ENCODE measurements around the gene ZMYND19. TPM values are rescaled to one million over a fixed set of nuclear protein-coding genes. Genes with fewer than 3 reads are reported as not detected.
"Not testable (repeated sequence)": the region's sequence is repeated elsewhere in the genome, so short reads cannot be mapped to it uniquely, and the experiment has no call there.

ZMYND19 gene
- total RNA-seq, 1 donor from 2014 or later: 15.6 TPM

DNA sequence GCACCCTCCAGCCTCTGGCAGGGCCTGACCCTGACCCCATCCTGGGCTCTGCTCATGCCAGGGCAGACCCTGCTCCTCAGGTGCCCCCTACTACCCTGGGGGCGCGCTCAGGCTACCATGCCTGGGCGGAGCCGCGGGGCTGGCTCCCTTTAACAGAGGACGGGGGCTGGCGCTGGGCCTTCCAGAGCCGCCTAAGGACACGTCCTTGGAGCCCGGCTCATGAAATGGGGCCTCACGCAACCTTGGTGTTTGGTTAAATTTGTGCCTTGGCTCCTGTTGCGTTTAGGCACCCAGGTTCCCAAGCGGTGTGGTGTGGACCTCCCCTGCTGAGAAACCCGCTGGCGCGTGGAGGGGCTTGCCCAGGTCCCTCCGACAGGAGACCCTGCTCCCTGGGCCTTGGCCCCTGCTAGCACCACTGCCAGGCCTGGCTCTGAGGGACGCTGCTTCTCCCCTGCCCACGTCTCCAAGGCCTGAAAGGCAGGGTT lies 25.1 kb upstream of the ZMYND19 start:
- DNase-seq (ENCODE audit: low spot score): no peak
- ATAC-seq: no peak
- intact Hi-C loops (cut with DNase I): no loop called here

DNA sequence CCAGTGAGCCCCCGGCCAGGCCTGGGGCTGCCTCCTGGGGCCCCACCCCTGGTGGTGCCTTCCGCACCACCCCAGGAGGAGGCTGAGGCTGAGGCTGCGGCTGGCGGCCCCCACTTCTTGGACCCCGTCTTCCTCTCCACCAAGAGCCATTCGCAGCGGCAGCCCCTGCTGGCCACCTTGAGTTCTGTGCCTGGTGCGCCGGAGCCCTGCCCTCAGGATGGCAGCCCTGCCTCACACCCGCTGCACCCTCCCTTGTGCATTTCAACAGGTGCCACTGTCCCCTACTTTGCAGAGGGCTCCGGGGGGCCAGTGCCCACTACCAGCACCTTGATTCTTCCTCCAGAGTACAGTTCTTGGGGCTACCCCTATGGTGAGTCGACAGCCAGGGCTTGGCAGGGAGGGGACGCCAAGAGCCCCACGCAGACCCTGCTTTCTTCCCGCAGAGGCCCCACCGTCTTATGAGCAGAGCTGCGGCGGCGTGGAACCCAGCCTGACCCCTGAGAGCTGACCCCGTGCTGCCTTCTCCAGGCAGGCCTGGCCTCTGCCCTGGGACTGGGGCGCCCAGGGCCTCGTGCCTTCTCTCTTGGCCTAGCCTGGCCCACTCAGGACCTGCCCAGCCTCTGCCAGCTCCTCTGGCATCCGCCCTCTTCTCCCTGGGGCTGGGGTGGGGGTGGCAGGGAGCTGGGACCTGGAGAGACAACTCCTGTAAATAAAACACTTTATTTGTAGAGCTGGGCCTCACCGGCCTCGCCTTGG lies 24.5 kb upstream of the ZMYND19 start:
- intact Hi-C loops (cut with DNase I): no loop called here
- DNase-seq (ENCODE audit: low spot score) (no peak), ATAC-seq (no peak)

DNA sequence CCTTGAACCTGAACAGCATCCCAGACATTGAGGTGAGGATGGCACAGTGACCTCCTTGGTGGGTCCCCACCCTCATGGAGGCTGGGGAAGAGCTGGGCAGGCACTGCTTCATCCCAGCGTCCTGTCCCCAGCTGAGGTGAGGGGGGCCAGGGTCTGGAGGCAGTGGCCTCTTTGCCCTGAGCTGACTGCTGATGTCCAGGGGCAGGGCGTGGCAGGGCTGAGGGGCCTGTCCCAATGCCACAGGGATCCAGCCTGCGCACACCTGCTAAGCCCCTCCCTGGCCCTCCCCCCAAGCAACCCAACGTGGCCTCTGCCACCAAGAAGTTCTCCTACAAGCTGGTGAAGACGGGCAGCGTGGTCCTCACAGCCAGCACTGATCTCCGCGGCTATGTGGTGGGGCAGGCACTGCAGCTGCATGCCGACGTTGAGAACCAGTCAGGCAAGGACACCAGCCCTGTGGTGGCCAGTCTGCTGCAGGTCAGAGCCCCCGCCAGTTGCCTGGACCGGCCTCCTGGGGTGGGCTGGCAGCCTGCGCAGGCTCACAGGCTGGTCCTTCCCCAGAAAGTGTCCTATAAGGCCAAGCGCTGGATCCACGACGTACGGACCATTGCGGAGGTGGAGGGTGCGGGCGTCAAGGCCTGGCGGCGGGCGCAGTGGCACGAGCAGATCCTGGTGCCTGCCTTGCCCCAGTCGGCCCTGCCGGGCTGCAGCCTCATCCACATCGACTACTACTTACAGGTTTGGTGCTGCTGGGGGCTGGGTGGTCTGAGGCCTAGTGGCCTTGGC lies 23.6 kb upstream of the ZMYND19 start:
- intact Hi-C loops (cut with DNase I): no loop called here
- DNase-seq (ENCODE audit: low spot score) (no peak), ATAC-seq (no peak)

DNA sequence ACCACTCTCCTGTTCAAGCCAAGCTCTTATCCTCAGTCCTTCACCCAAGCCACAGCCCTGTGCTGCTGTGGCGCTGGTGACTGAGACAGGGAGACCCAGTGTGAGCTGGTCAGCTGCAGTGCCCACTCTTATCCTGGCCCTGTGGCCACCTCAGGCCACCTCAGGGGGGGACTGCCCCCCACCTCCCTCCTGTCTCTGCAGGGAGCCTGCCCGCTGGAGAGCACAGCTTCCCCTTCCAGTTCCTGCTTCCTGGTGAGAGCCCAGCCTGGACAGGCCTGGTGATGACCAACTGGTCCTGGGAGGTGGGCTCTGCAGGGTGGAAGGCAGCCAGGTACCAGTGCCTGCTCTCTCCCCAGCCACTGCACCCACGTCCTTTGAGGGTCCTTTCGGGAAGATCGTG lies 22.9 kb upstream of the ZMYND19 start:
- intact Hi-C loops (cut with DNase I): no loop called here
- DNase-seq (ENCODE audit: low spot score) (no peak), ATAC-seq (no peak)

DNA sequence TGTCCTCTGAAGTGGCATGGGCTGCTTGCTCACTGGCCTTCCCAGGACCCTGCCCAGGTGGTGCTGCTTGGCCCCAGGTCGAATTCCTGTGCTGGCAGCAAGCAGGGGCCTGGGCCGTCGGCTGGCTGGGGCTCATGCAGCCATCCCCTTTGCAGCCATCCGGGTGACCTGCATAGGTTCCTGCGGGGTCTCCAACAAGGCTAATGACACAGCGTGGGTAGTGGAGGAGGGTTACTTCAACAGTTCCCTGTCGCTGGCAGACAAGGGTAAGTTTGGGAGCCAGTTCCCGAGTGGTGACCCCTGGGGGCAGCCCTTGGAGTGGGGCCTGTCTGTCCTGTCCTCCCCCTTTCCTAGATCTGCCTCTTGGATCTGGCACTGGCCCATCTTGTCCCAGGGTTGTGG lies 22.4 kb upstream of the ZMYND19 start:
- DNase-seq (ENCODE audit: low spot score) (no peak), ATAC-seq (peak; percentile 4)
- intact Hi-C loops (cut with DNase I): no loop called here

DNA sequence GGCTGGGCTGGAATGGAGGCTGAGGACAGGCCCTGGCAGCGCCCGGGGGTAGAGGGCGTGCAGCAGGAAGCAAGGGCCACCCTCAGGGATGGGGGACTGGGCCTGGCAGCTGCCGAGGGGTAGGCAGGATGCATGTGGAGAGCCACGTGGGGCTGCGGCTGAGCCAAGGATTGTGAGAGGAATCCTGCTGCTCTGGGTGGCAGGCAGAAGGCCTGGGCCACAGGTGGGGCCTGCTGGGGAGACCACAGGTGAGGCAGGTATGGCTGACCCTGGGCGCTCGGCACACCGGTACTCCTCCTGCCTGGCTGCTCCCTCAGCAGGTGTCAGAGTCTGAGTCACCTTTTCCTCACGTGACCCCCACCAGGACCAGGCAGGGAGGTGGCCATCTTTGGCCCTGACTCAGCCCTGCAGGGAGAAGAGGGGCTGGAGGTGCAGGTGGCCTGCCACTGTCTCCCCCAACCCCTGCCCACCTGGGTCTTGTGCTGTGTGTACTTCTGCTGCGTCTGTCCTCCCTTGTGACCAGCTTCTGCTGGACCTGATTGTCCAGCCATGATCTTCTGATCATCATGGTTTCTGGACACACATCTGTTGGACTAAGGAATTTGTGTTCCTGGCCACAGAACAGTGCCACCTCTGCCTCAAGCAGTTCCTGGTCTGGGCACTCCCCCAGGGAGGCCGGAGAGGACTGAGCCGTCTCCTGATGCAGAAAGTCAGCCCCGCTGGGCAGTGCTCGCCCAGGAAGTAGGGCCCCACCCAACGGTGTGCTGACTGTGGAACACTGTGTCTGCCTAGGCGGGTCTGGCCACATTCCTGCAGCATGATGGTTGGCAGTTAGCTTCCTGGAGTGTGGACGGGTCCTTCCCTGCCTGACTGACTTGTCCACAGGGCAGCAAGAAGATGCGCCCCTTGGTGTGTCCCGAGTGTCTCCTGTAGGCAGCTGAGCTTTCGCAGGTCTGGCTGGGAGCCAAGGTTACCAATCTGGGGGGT lies 21.6 kb upstream of the ZMYND19 start:
- intact Hi-C loops (cut with DNase I): no loop called here
- DNase-seq (ENCODE audit: low spot score) (no peak), ATAC-seq (peak; percentile 64)

DNA sequence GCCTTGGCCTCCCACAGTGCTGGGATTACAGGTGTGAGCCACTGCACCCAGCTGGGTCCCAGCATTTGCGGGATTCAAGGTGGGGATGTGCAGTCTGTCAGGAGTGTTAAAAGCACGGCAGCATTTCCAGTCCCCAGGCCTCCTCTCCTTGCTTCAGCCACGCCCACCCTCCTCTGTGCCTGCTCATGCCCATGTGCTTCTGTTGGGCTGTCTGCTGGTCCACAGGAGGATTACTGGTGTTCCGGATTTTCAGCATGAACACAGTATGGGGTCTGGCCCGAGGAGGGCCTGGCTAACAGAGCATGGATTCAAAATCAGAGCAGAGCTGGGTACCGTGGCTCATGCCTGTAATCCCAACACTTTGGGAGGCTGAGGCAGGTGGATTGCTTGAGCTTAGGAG lies 20.6 kb upstream of the ZMYND19 start:
- ATAC-seq (no peak), DNase-seq (ENCODE audit: low spot score) (no peak)
- intact Hi-C loops (cut with DNase I): no loop called here

DNA sequence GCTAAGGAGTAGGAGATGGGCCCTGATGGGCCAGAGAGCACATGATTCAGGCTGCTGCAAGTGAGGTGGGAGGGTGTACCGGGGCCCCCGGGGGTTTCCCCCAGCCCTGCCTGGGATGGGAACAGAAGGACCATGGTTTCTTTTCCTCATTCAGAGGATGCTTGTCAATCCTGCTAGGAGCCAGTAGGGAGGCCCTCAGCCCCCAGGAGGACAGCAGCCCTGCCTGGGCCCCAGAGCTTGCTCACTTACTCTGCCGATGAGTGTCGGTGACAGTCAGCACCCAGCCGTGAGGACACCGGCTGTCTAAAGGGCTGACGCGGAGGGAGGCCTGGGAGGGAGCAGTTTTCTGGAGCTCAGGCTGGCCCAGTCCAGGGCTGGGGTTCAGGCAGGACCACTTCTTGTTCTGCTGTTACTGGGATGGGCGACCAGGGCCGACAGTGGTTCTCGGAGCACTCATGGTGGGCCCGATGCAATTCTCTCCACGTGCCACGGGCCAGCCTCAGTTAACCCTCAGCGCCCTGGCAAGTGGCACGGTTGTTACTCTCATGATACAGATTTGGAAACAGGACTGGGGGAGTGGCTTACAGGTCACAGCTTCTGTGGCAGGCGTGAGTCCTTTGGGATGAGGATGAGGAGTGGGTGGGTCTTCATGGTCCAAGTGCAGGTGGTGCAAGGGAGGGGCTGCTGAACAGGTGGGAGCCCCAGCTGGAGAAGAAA lies 17.0 kb upstream of the ZMYND19 start:
- intact Hi-C loops (cut with DNase I): no loop called here
- DNase-seq (ENCODE audit: low spot score) (no peak), ATAC-seq (no peak)

DNA sequence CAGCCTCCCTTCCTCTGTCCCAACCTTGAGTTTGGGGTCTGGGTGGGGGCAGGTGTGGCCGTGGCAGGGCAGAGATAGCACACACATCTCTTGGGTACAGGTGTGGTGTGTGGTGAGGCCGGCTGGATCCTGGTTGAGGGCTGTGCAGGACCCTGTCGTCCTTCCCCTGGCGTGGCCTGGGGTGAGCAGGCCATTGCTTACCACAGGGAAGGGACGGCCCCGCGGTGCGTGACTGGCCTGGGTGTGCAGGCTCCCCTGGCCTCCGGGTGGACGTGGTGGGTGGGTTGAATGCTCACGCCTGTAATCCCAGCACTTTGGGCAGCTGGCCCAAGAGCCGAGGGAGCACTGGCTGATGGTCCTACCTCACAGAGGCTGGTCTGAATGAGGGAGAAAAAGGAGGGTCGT lies 16.4 kb upstream of the ZMYND19 start:
- no peak for DNase-seq (ENCODE audit: low spot score)
- no peak for ATAC-seq
- intact Hi-C loops (cut with DNase I): loop anchor here (1.0 kb wide), 1 partner anchor 23 kb away; no protein-coding TSS in a partner anchor

DNA sequence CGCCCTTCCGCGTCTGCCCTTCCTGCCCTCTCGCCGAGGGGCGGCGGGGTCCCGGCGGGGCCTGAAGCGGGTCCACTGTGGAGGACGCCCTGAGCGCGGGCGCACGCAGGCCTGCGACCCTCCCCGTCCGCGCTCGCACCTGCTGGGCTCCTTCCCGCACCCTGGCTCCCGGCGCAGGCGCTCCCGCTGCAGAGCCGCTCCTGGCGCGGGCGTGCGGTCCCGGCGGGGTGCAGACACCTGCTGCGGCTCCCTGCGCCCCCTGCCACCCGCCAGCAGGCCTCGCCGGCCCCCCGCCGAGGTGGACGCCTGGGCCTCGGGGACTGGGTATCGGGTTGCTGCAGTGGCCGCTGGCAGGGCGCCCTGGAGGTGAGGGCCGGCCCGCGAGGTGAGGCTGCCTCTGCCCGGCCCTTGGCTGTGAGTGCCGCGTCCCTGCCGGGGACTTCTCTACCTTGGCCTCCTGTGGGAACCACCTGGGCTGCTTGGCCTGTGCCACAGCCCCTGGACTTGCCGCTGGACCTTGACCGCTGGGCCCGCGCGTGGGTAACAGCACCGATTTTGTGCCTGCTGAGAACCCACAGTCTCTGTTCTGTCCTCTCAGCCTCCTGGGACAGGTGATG lies 15.8 kb upstream of the ZMYND19 start:
- ATAC-seq (no peak), DNase-seq (ENCODE audit: low spot score) (no peak)
- intact Hi-C loops (cut with DNase I): loop anchor here (1.0 kb wide), 1 partner anchor 23 kb away; no protein-coding TSS in a partner anchor

DNA sequence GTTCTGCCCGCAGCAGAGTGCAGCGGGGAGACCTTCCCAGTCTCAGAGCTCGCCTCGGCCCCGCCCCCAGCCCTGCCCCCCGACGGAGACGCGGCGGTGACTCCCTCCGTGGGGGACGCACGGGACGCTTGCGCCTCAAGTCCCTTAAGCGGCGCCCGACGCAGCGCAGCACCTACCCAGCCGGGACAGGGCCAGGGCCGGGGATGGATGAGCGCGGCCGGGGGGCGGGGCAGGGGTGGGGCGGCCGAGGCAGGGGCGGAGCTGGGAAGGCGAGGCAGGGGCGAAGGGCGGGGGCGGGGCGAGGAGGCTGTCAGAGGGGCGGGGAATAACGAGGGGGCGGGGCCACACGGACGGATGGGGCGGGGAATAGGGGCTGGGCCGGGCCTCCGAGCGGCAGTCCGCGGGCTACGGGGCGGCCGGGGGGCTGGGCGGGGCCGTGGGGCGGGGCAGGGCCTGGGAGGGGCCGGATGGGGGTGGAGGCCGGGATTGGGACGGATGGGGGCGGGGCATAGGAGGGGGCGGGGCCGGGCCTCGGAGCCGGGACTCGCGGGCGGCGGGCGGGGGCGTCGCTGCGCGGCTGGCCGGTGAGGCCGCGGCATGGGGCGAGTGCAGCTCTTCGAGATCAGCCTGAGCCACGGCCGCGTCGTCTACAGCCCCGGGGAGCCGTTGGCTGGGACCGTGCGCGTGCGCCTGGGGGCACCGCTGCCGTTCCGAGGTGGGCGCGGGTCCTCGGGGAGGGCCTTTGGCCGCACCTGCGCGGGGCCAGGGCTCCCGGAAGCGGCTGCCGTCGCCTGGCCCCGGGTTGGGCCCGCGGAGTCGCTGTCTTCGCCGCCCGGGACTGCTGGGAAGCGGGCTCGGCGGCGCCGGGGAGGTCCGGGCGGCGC lies 15.1 kb upstream of the ZMYND19 start, which contains the start of gene ARRDC1:
TSS of gene ARRDC1 (plus strand) at position 566 of the 884 bp plus-strand sequence. CDS start at position 598, 32 bp downstream.
- ATAC-seq: peak; percentile 89
- intact Hi-C loops (cut with DNase I): loop anchor here (1.0 kb wide), 1 partner anchor 24 kb away; no protein-coding TSS in a partner anchor
- DNase-seq (ENCODE audit: low spot score): peak; percentile 95

DNA sequence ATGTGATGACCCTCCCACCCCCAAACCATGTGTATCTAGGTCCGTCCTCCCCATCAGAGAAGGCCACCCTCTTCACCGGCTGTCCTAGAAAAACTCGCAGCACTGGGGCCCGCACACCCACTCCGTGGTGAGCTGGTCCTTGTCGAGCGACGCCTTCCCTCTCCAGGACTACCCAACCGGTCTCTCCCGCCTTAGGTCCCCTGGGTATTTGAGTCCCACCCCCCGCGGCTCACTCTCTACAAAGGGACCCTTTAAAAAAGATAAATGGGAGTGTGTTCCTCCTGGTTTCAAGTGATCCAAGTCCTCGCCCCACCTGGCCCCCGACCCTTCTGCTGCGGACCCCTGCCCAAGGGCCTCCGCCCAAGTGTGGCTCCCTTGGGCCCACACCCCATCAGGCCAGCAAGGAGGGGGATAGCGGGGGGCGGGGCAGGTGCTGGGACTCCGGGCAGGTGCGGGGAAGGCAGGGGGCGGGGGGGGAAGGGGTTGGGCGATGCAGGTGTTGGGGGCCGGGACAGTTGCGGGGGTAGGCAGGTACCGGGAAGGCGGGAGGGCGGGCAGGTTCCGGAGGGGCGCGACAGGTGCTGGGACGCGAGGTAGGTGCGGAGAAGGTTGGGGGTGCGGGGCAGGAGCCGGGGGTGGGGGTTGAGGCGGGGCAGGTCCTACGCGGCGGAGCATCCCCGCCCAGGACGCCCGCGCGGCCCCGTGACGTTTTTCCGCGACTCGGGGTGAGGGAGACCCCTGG lies 14.2 kb upstream of the ZMYND19 start:
- no peak for DNase-seq (ENCODE audit: low spot score)
- peak; percentile 15 for ATAC-seq
- intact Hi-C loops (cut with DNase I): no loop called here

DNA sequence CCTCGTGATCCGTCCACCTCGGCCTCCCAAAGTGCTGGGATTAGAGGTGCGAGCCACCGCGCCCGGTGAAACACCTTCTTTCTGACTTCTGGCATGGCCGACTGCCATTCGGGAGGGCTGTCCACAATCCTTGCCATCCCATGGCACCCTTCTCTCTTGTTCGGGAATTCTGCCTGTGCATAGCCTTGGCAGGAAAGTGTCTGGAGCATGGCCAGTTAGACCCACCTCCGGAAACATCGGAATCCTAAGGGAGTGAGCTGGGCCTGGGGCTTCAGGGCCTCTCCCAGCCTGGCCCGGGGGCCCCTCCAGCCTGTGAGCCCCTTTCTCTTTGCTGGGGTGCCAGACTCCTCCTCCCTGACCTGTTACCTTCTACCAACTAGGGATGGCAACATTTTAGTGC lies 13.6 kb upstream of the ZMYND19 start:
- no peak for ATAC-seq
- DNase-seq (ENCODE audit: low spot score): no peak
- intact Hi-C loops (cut with DNase I): no loop called here

DNA sequence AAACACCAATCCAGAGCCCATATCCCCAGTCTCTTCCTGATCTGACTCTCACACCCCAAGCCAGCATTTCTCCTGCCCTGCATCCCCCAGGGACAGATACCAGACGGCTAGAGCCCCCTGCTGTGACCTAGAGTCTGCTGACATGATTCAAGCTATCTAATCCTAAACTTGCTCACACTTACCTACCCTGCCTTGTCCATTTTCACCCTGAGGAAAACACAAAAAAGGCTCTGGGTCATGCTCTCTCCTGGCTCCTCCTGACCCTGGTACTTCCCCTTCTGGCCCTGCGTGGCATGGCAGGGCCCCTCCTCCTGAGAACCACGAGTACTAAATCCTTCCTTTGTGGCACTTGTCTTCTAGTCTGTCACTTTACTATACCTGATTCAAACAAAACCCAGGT lies 12.3 kb upstream of the ZMYND19 start:
- intact Hi-C loops (cut with DNase I): no loop called here
- ATAC-seq: no peak
- no peak for DNase-seq (ENCODE audit: low spot score)

DNA sequence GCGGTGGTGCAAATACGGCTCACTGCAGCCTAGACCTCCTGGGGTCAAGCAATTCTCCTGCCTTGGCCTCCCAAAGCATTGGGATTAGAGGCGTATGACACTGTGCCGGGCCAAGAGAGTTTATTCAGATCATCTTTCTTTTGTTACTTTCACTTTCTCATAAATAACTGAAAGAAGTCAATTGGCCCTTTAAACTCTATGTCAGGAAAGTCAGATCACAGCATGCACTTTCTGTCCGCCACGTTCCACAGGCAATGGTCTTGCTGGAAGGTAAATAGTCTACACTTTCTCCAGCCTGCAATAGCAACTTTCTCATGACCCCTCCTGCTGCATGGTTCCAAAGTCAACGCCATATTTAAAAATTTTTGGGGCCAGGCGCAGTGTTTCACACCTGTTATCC lies 8.6 kb upstream of the ZMYND19 start:
- intact Hi-C loops (cut with DNase I): no loop called here

DNA sequence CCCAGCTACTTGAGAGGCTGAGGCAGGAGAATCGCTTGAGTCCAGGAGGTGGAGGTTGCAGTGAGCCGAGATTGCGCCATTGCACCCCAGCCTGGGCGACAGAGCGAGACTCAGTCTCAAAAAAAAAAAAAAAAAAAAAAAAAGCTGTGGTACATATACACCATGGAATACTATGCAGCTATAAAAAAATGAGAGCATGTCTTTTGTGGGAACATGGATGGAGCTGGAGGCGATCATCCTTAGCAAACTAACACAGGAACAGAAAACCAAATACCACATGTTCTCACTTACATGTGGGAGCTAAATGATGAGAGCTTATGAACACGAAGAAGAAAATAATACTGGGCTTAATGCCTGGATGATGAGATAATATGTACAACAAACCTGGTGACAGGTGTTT lies 6.3 kb upstream of the ZMYND19 start:
- intact Hi-C loops (cut with DNase I); ATAC-seq; DNase-seq (ENCODE audit: low spot score): not testable (repeated sequence)

More for the DNA sequence above, 8.6 kb upstream of the ZMYND19 start:
- DNase-seq (ENCODE audit: low spot score) (no peak), ATAC-seq (no peak)

All from sciatic nerve (tissue), 2 donors.